Smooth muscle cell (in vitro differentiated cells): ENCODE data around the gene ZSWIM5. TPM values are rescaled to one million over a fixed set of nuclear protein-coding genes. Genes with fewer than 3 reads are reported as not detected.

ENCODE experiments used
- DNase-seq: peaks from one replicate; lab custom pipeline; 2025; ENCODE audit not compliant: unreplicated experiment; lab: John Stamatoyannopoulos, UW
- H2AFZ ChIP-seq: fragments of 200-600 bp; sonication (generic); 2 replicates; pipeline ENCODE4 v1.6.0; 2016; ENCODE audit warnings: antibody characterized with exemption, low read depth, mild to moderate bottlenecking
- H3F3A ChIP-seq: fragments of 200-600 bp; sonication (generic); 2 replicates; pipeline ENCODE4 v1.6.0; 2017; ENCODE audit warnings: antibody characterized with exemption, low read depth
- H3K27ac ChIP-seq: fragments of 200-600 bp; sonication (generic); 2 replicates; pipeline ENCODE4 v1.5.1; 2016; ENCODE audit warnings: low read depth, mild to moderate bottlenecking
- H3K27me3 ChIP-seq: fragments of 200-600 bp; sonication (generic); 2 replicates; pipeline ENCODE4 v1.6.1; 2016; ENCODE audit warnings: low read depth, mild to moderate bottlenecking
- H3K36me3 ChIP-seq: fragments of 200-600 bp; sonication (generic); 2 replicates; pipeline ENCODE4 v1.5.1; 2016; ENCODE audit warnings: low read depth
- H3K4me1 ChIP-seq: fragments of 200-600 bp; sonication (generic); 2 replicates; pipeline ENCODE4 v1.5.1; 2016; ENCODE audit warnings: low read depth
- H3K4me2 ChIP-seq: fragments of 200-600 bp; sonication (generic); 2 replicates; pipeline ENCODE4 v1.6.0; 2016; ENCODE audit warnings: mild to moderate bottlenecking
- H3K4me3 ChIP-seq: fragments of 200-600 bp; sonication (generic); 2 replicates; pipeline ENCODE4 v1.5.1; 2016; ENCODE audit warnings: mild to moderate bottlenecking
- H3K79me2 ChIP-seq: fragments of 200-600 bp; sonication (generic); 2 replicates; pipeline ENCODE4 v1.6.0; 2016; ENCODE audit warnings: low read depth, mild to moderate bottlenecking
- H3K9ac ChIP-seq: fragments of 200-600 bp; sonication (generic); 2 replicates; pipeline ENCODE4 v1.6.0; 2016; ENCODE audit warnings: low read depth
- H3K9me3 ChIP-seq: fragments of 200-600 bp; sonication (generic); replicated peaks from 2 replicates; pipeline ENCODE4 v1.5.1; 2016; ENCODE audit warnings: low read depth
- H4K20me1 ChIP-seq: fragments of 200-600 bp; sonication (generic); 2 replicates; pipeline ENCODE4 v1.6.0; 2016; ENCODE audit warnings: low read depth
- CTCF ChIP-seq: fragments of 200-600 bp; sonication (generic); IDR thresholded peaks from 2 replicates; pipeline ENCODE4 v1.5.1; 2017; ENCODE audit warnings: borderline replicate concordance, mild to moderate bottlenecking, antibody characterized with exemption; ENCODE audit not compliant: insufficient read depth, poor library complexity, severe bottlenecking
- WGBS: methylation state at CpG from one replicate; pipeline ENCODE4 v1.1.7; 2016; ENCODE audit warnings: low lambda C conversion rate; 5-methylcytosine and 5-hydroxymethylcytosine counted together
- polyA plus RNA-seq: library from polyadenylated mRNA; unstranded; fragments of >200 nt; fragmentation: Nextera tagmentation; extraction: Ambion mirVana; gene quantifications from 2 replicates; pipeline ENCODE4 v1.2.1, GENCODE V29; 2016
- total RNA-seq: library from RNA; depleted of rRNA; stranded (reverse); fragments of >200 nt; gene quantifications from 2 replicates; pipeline ENCODE4 v1.2.3, GENCODE V29; 2014

ZSWIM5 gene
- total and polyA plus RNA-seq, 2 experiments from 2014 or later: 0.13 to 0.26 TPM

DNA sequence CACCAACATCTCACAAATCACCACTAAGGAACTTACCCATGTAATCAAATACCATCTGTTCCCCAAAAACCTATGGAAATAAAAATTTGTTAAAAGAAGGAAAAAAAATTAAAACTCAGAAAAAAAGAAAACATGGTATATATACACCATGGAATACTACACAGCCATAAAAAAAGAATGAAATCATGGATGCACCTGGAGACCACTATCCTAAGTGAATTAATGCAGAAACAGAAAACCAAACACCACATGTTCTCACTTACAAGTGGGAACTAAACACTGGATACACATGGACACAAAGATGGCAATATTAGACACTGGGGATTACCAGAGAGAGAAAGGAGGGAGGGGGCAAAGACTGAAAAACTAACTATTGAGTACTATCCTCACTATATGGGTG lies 50.4 kb downstream of the ZSWIM5 start:
- no peak overlapping the region for H2AFZ ChIP-seq
- H3K4me3 ChIP-seq: no peak overlapping the region
- no peak overlapping the region for H3K4me2 ChIP-seq
- DNase-seq: no peak
- H3K9me3 ChIP-seq: no peaks in the 10 kb centered on the region
- H4K20me1 ChIP-seq: no peaks in the 10 kb centered on the region
- H3K36me3 ChIP-seq: no peaks in the 10 kb centered on the region
- no peak overlapping the region for H3K27ac ChIP-seq
- H3K79me2 ChIP-seq: no peaks in the 10 kb centered on the region
- no peak for TF ChIP-seq CTCF
- H3K27me3 ChIP-seq: no peaks in the 10 kb centered on the region
- no peaks in the 10 kb centered on the region for H3F3A ChIP-seq
- H3K9ac ChIP-seq: no peak overlapping the region
- no peaks in the 10 kb centered on the region for H3K4me1 ChIP-seq

DNA sequence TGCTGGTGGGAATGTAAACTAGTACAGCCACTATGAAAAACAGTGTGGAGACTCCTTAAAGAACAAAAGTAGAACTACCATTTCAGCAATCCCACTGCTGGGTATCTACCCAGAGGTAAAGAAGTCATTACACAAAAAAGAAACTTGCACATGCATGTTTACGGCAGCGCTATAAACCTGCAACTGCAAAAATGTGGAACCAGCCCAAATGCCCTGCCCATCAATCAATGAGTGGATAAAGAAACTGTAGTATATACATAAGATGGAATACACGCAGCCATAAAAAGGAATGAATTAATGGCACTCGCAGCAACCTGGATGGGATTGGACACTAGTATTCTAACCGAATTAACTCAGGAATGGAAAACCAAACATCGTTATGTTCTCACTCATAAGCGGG lies 51.0 kb downstream of the ZSWIM5 start:
- DNase-seq: no peak
- no peak overlapping the region for H3K9ac ChIP-seq
- no peaks in the 10 kb centered on the region for H3F3A ChIP-seq
- H3K27ac ChIP-seq: no peak overlapping the region
- H4K20me1 ChIP-seq: no peaks in the 10 kb centered on the region
- H3K9me3 ChIP-seq: no peaks in the 10 kb centered on the region
- no peak for TF ChIP-seq CTCF
- no peak overlapping the region for H2AFZ ChIP-seq
- H3K27me3 ChIP-seq: no peaks in the 10 kb centered on the region
- WGBS: 94% methylated on average over 7 of the region's 7 CpGs
- no peaks in the 10 kb centered on the region for H3K79me2 ChIP-seq
- no peak overlapping the region for H3K4me3 ChIP-seq
- H3K4me1 ChIP-seq: no peaks in the 10 kb centered on the region
- H3K4me2 ChIP-seq: no peak overlapping the region
- H3K36me3 ChIP-seq: no peaks in the 10 kb centered on the region

DNA sequence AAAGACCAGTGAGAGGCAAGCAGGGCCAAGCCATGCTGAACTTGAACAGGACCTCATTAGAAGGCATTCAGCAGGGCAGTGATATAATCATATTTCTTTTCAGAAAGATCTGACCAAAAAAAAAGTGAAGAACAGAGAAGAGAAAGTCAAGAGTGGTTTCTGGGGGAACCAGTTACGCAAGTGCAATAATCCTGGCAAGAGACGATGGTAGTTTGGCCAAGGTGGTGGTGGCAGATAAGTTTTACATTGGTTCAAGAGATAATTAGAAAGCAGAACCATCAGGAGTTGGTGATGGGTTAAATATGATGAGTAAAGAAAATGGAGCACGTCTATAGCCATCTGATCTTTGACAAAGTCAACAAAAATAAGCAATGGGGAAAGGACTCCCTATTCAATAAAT lies 54.3 kb downstream of the ZSWIM5 start:
- Histone ChIP-seq H3F3A (no peaks in the 10 kb centered on the region), H3K4me2 (no peak overlapping the region), H2AFZ (no peak overlapping the region), H3K27ac (no peak overlapping the region), H3K4me1 (no peaks in the 10 kb centered on the region), H3K9ac (no peak overlapping the region), H3K79me2 (no peaks in the 10 kb centered on the region), H4K20me1 (no peaks in the 10 kb centered on the region), H3K4me3 (no peak overlapping the region), H3K36me3 (no peaks in the 10 kb centered on the region), H3K9me3 (no peaks in the 10 kb centered on the region), H3K27me3 (no peaks in the 10 kb centered on the region)
- no peak for TF ChIP-seq CTCF
- WGBS: 92% methylated on average over 3 of the region's 3 CpGs
- no peak for DNase-seq

DNA sequence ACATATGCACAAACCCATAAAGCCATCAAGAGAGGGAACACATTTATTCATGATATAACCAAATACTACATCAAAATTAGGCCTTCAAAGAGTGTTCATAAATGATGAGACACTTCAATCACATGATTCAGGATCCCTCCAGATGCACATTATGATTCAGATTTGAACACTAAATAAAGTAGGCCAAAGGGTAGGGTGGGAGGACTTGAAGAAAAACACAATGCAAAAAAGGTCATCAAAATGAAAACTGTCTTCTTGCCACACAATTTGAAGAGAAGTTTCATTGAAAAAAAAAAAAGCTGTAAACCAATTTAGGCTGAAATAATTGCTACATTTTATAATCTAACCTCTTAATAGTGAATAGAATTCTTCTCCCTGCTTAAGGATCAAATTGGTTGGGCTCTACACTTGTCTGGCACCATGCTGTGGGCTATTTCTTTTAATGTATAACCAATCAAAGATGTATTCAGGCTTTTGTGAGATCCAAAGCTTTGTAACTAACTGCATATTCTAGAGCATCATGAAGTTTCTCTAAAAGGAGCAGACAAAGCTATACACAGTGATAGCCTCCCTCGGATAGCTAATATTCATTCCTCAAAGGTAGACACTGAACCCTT lies 58.1 kb downstream of the ZSWIM5 start:
- H3K9ac ChIP-seq: no peak overlapping the region
- H3K4me2 ChIP-seq: no peak overlapping the region
- H3K27me3 ChIP-seq: peaks cover 8% of the 10 kb centered on the region
- no peak for DNase-seq
- H3K36me3 ChIP-seq: no peaks in the 10 kb centered on the region
- no peaks in the 10 kb centered on the region for H4K20me1 ChIP-seq
- H3K4me1 ChIP-seq: no peaks in the 10 kb centered on the region
- no peaks in the 10 kb centered on the region for H3F3A ChIP-seq
- H3K9me3 ChIP-seq: no peaks in the 10 kb centered on the region
- H3K79me2 ChIP-seq: no peaks in the 10 kb centered on the region
- no peak overlapping the region for H2AFZ ChIP-seq
- H3K4me3 ChIP-seq: no peak overlapping the region
- TF ChIP-seq CTCF: no peak
- no peak overlapping the region for H3K27ac ChIP-seq
- WGBS: 90% methylated on average over 1 of the region's 1 CpG
